Fibroblast of lung (primary cell): ENCODE results near the gene ZNF490. TPM values are rescaled to one million over a fixed set of nuclear protein-coding genes. Genes with fewer than 3 reads are reported as not detected.
A peak's percentile ranks its signal among the peaks of the same experiment; 100 is the strongest.
"Not testable (repeated sequence)": the region's sequence is repeated elsewhere in the genome, so short reads cannot be mapped to it uniquely, and the experiment has no call there.

Source experiments
- DNase-seq, 2 donors: peaks; one replicate each; pipeline versions ENCODE4 v3.0.0 to v3.0.0-alpha.2; 2010; ENCODE audit warnings: low read depth in 2 of 2
- H2AFZ ChIP-seq: 2 replicates; pipeline ENCODE4 v1.5.1; 2012; ENCODE audit warnings: low read length, control low read depth, inconsistent platforms
- H3K27ac ChIP-seq: 2 replicates; pipeline ENCODE4 v1.5.1; 2011; ENCODE audit warnings: low read length, control low read depth; ENCODE audit not compliant: insufficient read depth
- H3K27me3 ChIP-seq: 2 replicates; pipeline ENCODE4 v1.5.1; 2011; ENCODE audit warnings: mild to moderate bottlenecking, low read length; ENCODE audit not compliant: control insufficient read depth, insufficient read depth
- H3K36me3 ChIP-seq: 2 replicates; pipeline ENCODE4 v1.5.1; 2011; ENCODE audit warnings: low read length; ENCODE audit not compliant: control insufficient read depth, insufficient read depth
- H3K4me1 ChIP-seq: 2 replicates; pipeline ENCODE4 v1.5.1; 2011; ENCODE audit warnings: low read length; ENCODE audit not compliant: control insufficient read depth, insufficient read depth; ENCODE audit errors: extremely low read depth
- H3K4me2 ChIP-seq: 2 replicates; pipeline ENCODE4 v1.5.1; 2011; ENCODE audit warnings: low read length, control low read depth; ENCODE audit not compliant: insufficient read depth; ENCODE audit errors: extremely low read depth
- H3K4me3 ChIP-seq, 4 experiments: fragments of 200-600 bp in 1 of 4; sonication (generic) in 1 of 4; replicated peaks in 1 of 4; 2 replicates each; pipeline ENCODE4 v1.5.1; 2011 to 2016; ENCODE audit warnings: low read length in 4 of 4, low read depth in 3 of 4, mild to moderate bottlenecking in 3 of 4, control low read depth in 2 of 4, inconsistent platforms in 1 of 4, mixed read lengths in 1 of 4; ENCODE audit not compliant: insufficient read depth in 1 of 4; ENCODE audit errors: control extremely low read depth in 1 of 4
- H3K79me2 ChIP-seq: 2 replicates; pipeline ENCODE4 v1.5.1; 2012; ENCODE audit warnings: mild to moderate bottlenecking, low read length, inconsistent platforms; ENCODE audit not compliant: control insufficient read depth, insufficient read depth
- H3K9ac ChIP-seq: 2 replicates; pipeline ENCODE4 v1.5.1; 2011; ENCODE audit warnings: mild to moderate bottlenecking, low read length, control low read depth; ENCODE audit not compliant: insufficient read depth
- H3K9me3 ChIP-seq: 2 replicates; pipeline ENCODE4 v1.5.1; 2012; ENCODE audit warnings: low read depth, low read length; ENCODE audit not compliant: control insufficient read depth, insufficient read depth
- H4K20me1 ChIP-seq: 2 replicates; pipeline ENCODE4 v1.5.1; 2011; ENCODE audit warnings: low read length; ENCODE audit not compliant: control insufficient read depth, insufficient read depth; ENCODE audit errors: extremely low read depth
- CTCF ChIP-seq, 2 donors: IDR thresholded peaks in 1 of 2; conservative IDR thresholded peaks in 1 of 2; 1 replicate in 1 of 2; 2 replicates in 1 of 2; pipeline ENCODE4 v1.5.1; 2011 to 2012; ENCODE audit warnings: low read length in 2 of 2, control low read depth in 1 of 2, inconsistent platforms in 1 of 2, low read depth in 1 of 2, mild to moderate bottlenecking in 1 of 2
- EZH2 ChIP-seq: IDR thresholded peaks from 2 replicates; pipeline ENCODE4 v1.5.1; 2012; ENCODE audit warnings: low read length, control low read depth, mild to moderate bottlenecking; ENCODE audit errors: missing control alignments
- polyA plus RNA-seq, 2 donors: library from polyadenylated mRNA; depleted of rRNA in 1 of 2; stranded (reverse) in 1 of 2; unstranded in 1 of 2; fragments of >200 nt; gene quantifications; 2 replicates each; pipeline ENCODE4 v1.2.1, GENCODE V29; 2011 to 2012; ENCODE audit warnings: missing spikeins in 1 of 2
- total RNA-seq: library from RNA; depleted of rRNA; stranded (reverse); fragments of >200 nt; gene quantifications from 2 replicates; pipeline ENCODE4 v1.2.1, GENCODE V29; 2014

The ZNF490 gene
- total and polyA plus RNA-seq, 2 donors (not counting 1 experiment from before 2014, with no cell fraction given): 3.9 to 16.8 TPM

- H2AFZ ChIP-seq: no peak overlapping the region
- no peaks in the 10 kb centered on the region for H3K36me3 ChIP-seq
- H3K9me3 ChIP-seq: no peaks in the 10 kb centered on the region
- no peak overlapping the region for H3K9ac ChIP-seq
- no peaks in the 10 kb centered on the region for H3K27me3 ChIP-seq
- H3K4me1 ChIP-seq: no peaks in the 10 kb centered on the region
- H3K4me2 ChIP-seq: no peak overlapping the region
- no peaks in the 10 kb centered on the region for H3K79me2 ChIP-seq
- no peak overlapping the region for H3K27ac ChIP-seq
- H3K4me3 ChIP-seq: no peak overlapping the region
- no peak for TF ChIP-seq CTCF (conservative IDR thresholded peaks at IDR 0.05 in 1 of 2, IDR thresholded peaks at IDR 0.05 in 1 of 2; ENCODE audit: low read depth in 1 of 2, low read length in 2 of 2)
- no peak for TF ChIP-seq EZH2
- no peaks in the 10 kb centered on the region for H4K20me1 ChIP-seq
- no peak for DNase-seq
These were observed 42.7 kb downstream of the ZNF490 start for GRCh38 chr19:12567951-12568350.

GRCh38 chr19:12566380-12566779 lies 44.2 kb downstream of the ZNF490 start:
- H3K79me2 ChIP-seq, H3K4me1 ChIP-seq, H3K4me3 ChIP-seq, H4K20me1 ChIP-seq, H3K27me3 ChIP-seq, H3K9ac ChIP-seq, H3K4me2 ChIP-seq, H3K36me3 ChIP-seq, H2AFZ ChIP-seq, H3K9me3 ChIP-seq, H3K27ac ChIP-seq, DNase-seq: not testable (repeated sequence)

DNA sequence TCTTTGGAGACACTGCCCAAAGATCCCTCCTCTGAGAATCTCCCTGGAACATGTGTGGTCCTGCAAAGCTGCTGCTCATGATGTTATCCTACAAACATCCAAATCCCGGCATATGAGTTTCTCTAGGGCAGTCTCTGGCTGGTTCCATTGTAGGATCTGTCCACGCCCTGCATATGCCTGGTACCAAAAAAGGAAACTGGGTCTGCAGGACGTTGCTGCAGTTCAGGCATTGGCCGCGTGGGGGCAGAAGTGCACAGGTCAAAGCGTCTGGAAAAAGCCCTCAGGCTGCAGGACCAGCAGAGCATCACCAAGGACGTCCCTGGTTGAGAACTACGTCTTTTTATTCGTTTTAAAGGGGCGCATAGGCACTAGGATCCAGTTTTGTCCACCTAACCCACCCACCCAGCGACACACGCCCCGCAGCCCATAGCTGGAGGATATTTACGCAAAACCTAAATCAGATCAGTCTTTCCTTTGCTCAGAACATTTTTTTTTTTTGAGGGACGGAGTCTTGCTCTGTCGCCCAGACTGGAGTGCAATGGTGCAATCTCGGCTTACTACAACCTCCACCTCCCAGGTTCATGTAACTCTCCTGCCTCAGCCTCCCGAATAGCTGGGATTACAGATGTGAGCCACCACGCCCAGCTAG lies 46.5 kb downstream of the ZNF490 start:
- Histone ChIP-seq H3K79me2 (no peaks in the 10 kb centered on the region), H3K27me3 (no peaks in the 10 kb centered on the region), H2AFZ (peak overlapping the region; percentile 51), H3K27ac (no peak overlapping the region), H3K4me1 (no peaks in the 10 kb centered on the region), H3K4me2 (peak overlapping the region; percentile 32), H3K9ac (no peak overlapping the region), H3K36me3 (no peaks in the 10 kb centered on the region), H3K4me3 (no peak overlapping the region), H3K9me3 (no peaks in the 10 kb centered on the region), H4K20me1 (no peaks in the 10 kb centered on the region)
- peak; percentile 76 to 89 for DNase-seq
- TF ChIP-seq EZH2 (no peak), CTCF (conservative IDR thresholded peaks at IDR 0.05 in 1 of 2, IDR thresholded peaks at IDR 0.05 in 1 of 2; ENCODE audit: low read depth in 1 of 2, low read length in 2 of 2) (peak; percentile 98 to 100)
